EH (cell line): Measurements from ENCODE around the gene ITGB1BP2.
"Not testable (repeated sequence)": the region's sequence is repeated elsewhere in the genome, so short reads cannot be mapped to it uniquely, and the experiment has no call there.

Experiments
- DNase-seq: peaks from one replicate; pipeline ENCODE4 v3.0.0-alpha.2; 2015; ENCODE audit warnings: low read depth

ITGB1BP2 gene

DNA sequence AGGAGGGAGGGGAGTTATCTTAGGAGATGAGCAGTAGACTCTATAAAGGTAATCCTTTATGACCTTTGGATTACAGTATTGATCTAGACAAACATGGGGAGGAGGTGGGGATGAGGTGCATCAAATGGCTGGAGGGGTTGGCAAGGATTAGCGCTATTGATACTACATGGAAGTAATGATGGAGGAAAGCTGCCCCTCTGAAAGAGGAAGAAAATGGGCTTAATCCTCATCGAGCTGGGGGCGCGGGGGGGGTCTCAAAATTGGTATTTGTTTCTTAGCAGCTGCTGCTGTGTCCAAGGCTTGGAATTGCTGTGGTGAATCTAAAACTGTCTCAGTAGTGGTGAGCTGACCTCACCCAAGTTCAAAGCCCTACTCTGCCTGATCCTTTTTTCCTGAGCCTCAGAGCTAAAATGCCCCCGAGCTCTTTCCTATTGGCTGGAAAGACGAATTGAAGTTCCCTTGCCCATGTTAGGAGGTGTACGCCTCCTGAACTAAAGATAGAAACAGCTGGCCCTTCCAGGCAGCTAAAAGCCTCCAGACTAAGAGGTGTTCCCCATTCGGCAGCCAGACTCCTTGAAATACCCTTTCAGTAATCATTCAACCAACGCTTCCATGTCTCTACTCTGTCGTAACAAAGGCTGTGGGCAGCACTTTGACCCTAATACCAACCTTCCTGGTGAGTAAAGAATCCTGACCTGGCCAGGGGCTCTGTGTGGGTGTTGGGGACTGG lies at the start of gene ITGB1BP2:
ITGB1BP2 (plus strand) TSS at position 556 of the 730 bp plus-strand sequence; CDS start at position 613, 57 bp downstream.
- peak; percentile 85 for DNase-seq

DNA sequence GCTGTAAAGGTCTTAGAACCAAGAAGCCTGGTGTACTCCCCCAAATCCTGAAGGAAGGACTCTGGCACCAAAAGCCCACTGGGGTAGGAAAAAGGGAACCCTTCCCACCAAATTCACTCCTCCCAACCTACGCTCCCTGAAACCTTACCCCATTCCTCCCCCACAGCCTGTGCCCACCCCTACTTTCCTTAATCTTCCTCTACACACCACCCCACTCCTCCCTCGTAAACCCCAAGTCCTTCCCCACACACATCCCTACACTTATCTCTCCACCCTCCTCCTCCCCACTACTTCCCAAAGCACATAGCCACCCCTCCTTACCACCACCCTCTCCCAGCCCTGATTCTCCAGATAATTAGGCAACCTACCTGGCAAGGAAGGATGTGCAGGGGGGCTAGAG lies 49.3 kb upstream of the ITGB1BP2 start:
- DNase-seq, result no peak

DNA sequence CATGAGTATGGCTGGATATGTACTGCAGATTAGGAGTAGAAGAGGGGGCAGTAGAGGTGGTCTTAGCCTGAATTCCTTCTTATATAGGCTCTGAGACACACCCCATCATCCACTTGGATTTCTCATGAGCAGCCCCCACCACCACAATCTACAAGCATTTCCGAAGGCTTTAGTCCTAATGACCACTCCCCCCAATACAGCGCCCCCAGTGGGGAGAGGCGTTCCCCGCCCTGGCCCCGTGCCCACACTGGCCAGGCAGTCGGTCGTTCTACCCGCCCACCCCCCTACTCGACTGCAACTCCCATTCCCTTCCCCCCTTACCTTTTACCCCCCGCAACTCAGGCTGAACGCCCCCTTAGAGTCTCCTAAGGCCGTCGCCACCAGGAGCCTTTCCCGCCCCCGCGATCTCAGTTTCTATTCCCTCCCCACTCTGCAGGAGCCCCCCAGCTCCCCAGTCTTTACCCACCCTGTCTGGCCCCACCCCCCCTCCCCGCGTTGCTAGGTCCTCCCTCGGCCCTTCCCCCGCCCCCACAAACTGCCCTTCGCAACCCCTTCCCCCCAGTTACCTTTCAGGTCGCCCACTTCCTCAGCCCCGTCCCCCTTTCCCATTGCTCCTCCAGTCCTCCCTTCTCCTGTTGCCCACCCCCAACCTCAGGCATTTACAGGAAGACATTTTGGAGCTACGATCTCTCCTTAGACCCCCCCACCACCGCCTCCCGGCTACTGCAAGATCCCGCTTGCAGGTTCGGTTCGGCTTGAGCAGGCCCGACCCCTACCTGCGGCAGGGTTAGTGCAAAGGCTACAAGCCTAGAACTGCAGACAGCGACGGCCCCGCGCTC lies 48.1 kb upstream of the ITGB1BP2 start:
- DNase-seq, result peak; percentile 40

DNA sequence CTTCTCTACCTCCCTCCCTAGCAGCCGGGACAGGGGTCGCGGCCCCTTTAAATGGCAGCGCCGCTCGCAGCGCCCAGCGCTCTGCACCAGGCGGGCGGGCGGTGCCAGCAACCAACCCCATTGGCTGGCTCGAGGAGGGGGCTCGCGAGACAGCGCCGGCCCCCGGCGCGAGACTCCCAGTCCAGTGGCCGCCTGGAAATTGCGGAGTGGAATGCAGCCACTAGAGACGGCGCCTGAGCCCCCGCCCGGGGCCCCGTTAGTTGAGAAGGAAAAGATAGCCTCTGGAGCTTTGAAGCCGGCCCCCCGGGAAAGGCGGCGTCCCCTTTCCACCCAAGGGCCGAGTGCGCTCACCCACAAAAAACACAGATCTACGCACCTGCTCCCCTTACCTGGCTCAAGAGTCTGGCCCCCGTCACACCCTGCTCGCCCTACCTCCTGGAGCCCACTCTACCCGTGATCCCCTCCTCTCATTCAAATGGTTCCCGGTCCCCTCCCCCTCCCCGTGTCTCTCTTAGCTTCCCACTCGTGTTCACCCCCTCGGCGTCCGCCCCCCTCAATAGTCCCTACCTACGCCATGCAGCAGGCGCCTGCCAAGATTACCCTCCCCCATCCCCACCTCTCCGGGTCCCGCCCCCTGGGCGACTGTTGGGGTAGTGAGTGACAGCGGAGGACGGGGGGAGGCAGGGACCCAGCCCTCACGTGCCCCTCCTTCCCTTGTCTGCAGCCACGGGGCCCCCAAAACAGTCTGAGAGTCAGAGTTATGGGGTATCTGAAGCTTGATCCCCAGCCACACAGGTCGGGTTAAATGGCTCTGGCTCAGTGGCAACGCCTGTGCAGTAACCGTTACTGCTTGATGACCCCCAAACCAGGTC lies 47.2 kb upstream of the ITGB1BP2 start, which contains the start of gene ZMYM3:
ZMYM3 (minus strand) TSS at position 49 of the 872 bp plus-strand sequence. CDS start 885 bp downstream, outside the sequence.
- DNase-seq, result peak; percentile 85

DNA sequence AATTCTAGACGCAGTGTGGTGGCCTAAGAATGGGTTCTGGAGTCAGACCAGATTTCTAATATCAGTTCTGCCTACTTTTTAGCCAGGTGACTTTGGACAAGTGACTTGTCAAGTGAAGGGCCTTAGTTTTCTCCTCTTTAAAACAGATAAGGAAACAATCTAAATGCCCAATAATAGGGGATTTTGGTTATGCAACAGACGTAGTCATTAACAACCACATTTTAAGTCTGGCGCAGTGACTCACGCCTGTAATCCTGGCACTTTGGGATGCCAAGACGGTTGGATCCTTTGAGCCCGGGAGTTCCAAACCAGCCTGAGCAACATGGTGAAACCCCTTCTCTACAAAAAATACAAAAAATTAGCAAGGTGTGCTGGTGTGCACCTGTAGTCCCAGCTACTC lies 45.5 kb upstream of the ITGB1BP2 start:
- no peak for DNase-seq

DNA sequence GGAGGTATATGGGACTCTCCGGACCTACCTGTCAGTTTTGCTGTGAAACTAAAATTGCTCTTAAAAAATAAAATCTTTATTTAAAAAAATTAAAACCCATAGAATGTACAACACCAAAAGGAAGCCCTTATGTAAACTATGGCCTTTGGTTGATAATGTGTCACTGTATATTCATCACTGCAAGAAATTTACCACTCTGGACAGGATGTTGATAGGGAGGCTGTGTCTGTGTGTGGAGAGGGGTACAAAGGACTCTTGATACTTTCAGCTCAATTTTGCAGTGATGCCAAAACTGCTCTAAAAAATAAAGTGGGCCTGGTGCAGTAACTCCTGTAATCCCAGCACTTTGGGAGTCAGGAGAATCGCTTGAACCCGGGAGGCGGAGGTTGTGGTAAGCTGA lies 44.7 kb upstream of the ITGB1BP2 start:
- DNase-seq, result no peak

DNA sequence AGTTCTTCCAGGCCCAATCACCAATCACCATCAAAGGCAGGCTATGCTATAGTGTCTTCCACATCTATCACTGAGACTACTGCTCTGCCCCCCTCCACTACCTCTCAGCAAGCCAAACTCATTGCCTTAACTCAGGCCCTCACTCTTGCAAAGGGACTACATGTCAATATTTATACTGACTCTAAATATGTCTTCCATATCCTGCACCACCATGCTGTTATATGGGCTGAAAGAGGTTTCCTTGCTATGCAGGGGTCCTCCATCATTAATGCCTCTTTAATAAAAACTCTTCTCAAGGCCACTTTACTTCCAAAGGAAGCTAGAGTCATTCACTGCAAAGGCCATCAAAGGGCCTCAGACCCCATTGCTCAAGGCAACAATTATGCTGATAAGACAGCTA lies 32.9 kb upstream of the ITGB1BP2 start:
- not testable (repeated sequence) for DNase-seq

DNA sequence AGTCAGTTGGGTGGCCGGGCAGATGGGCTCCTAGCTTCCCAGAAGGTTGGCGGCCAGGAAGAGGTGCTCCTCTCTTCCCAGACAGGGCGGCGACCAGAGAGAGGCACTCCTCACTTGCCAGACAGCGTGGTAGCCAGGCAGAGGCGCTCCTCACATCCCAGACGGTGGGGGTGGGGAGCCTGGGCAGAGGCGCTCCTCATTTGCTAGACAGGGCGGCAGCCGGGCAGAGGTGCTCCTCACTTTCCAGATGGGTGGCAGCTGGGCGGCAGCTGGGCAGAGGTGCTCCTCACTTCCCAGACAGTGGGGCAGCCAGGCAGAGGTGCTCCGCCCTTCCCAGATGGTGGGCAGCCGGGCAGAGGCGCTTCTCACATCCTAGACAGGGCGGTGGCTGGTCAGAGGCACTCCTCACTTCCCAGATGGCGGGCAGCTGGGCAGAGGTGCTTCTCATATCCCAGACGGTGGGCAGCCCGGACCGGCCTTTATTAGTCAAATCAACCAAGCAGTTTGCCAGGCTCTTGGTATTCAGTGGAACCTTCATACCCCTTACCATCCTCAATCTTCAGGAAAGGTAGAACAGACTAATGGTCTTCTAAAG lies 31.7 kb upstream of the ITGB1BP2 start:
- no peak for DNase-seq

DNA sequence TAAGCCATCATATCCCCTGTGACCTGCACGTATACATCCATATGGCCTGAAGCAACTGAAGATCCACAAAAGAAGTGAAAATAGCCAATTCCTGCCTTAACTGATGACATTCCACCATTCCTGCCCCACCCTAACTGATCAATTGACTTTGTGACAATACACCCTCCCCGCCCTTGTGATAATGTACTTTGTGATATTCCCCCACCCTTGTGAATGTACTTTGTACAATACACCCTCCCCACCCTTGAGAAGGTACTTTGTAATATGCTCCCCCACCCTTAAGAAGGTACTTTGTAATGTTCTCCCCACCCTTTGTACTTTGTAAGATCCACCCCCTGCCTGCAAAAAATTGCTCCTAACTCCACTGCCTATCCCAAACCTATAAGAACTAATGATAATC lies 29.2 kb upstream of the ITGB1BP2 start:
- not testable (repeated sequence) for DNase-seq

DNA sequence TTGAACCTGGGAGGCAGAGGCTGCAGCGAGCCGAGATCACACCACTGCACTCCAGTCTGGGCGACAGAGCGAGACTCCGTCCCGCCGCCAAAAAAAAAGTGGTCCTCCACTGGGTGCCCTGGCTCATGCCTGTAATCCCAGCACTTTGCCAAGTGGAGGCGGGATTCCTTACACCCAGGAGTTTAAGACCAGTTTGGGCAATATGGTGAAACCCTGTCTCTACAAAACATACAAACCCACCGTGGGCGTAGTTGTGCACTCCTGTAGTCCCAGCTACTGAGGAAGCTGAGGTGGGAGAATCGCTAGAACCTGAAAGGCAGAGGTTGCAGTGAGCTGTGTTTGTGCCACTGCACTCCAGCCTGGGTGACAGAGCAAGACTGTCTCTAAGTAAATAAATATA lies 20.2 kb upstream of the ITGB1BP2 start:
- not testable (repeated sequence) for DNase-seq

DNA sequence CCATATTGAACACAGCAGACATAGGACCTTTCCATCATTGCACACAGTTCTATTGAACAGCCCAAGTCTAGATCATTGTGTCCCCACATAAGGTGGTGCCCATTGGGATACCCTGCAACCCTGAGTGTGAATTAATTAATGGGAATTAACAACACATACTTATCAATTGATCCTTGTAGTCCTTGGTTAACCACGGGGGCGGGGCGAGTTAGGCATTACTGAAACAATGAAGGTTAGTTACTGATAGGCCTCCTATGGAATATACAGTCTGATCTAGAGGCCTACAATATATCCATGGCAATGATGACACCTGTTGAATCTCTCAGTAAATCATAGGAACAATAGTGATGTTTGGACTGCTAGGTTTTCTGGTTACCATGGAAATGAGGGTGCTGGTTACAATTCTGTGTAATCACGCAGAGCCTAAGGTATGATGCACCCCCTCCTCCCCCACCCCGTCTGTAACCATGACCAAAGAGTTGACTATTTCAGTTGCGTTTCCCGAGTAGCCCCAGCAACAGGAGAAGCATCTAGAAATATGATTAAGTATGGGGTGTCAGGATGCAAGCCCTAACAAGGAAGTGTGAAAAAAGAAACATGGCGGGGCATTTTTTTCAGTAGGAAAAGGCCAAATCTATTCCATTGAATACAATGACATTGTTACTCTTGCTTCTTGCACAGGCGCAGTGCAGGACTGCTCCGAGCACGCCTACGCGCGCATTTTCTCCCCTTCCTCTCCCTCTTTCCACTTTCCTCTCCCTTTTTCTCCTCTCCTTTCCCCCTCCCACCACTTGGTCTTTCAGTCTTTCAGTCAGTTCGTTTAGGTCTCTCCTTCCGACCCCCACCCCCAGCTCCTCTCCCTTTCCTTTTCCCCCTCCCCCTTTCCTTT lies 18.8 kb upstream of the ITGB1BP2 start:
- DNase-seq, result no peak

DNA sequence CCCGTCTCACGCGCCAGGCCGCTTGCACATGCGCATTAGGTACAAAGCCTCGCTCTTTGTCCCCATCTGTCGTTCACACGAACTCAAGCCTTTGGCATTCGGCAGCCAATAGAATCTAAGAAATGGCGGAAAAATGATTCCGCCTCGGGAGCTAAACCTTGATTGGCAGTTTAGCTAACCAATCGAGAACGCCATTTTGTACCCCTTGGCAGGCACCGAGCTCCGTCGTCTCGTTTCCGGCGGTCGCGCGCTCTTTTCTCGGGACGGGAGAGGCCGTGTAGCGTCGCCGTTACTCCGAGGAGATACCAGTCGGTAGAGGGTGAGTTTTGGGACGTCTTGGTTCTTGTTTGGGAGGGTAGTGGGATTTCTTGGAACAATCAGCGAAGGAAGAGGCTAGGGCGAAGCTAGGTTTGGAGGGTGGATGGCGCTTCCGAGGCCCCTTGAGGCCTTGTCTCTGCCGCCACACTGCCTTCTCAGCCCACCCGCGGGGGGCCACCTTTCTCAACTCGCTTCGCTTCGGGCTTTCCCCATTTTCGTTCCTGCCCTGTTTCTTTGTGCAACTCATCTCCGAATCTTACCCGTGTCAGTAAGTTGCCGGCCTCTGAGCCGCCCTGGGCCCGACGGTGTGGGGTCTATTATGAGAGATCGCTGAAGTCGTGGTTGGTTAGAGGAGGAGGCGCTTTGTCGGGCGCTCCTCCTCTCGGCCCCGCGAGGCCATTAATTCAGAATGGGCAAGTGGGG lies 18.0 kb upstream of the ITGB1BP2 start, which contains the start of gene NONO:
NONO (plus strand) TSS at position 233 of the 741 bp plus-strand sequence. CDS start 7,003 bp downstream, outside the sequence.
- peak; percentile 98 for DNase-seq

DNA sequence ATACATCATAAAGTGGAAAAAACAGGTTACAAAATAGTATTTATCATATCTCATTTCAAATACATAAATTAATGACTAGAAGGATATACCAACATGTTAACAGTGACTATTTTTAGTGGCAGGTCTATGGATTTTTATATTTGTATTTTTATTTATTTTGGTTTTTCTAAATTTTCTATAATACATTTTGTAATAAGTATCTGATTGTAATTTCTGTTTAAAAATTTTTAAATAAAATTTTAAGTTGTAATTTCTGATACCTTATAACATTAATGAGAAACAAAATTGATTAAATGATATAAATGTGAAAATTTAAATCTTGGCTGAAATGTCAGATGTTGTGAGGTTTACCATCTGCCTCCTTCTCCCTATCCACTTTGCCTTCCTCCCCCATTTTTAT lies 15.6 kb upstream of the ITGB1BP2 start:
- DNase-seq, result no peak

DNA sequence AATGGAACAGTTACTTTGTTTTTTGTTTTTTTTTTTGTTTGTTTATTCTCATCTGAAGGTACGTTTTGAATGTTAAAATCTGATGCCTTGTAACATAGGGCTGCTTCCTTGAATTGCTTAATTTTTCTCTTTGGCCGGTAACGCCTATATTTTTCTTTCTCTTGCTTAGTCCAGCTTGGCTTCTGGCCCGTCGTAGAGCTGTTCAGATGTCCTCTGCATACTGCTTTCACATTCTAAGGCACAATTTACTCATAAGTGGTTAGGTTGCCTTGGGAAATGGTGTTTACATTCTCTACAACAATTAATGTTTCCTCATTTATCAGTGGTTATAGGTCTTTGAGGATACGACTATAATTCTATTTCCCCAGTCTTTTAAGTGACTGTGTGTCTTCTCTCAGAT lies 10.2 kb upstream of the ITGB1BP2 start:
- DNase-seq, result peak; percentile 46

DNA sequence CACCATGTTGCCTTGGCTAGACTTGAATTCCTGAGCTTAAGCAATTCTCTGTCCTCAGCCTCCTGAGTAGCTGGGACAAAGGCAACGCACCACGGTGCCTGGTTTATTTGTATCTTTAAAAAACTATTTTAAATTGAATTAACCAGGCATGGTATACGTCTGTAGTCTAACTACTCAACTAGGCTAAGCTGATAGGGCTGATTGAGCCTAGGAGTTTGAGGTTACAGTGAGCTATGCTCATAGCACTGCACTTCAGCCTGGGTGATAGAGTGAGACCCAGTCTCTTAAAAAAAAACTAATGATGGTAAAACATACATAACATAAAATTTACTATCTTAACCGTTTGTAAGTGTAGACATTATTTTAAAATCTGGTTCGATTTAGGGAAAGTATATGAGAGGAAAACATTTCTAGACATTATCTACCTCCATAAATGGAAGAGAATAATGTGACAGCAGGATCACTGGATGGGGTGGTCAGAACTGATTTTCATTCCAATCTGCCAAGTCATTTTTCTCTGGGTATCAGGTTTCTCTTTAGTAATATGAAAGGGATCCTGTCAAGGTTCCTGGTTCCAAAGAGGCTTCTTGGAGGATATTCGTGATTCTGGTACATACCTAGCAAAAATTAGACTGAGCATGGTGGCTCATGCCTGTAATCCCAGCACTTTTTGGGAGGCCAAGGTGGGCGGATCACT lies 8.7 kb upstream of the ITGB1BP2 start:
- peak; percentile 83 for DNase-seq

DNA sequence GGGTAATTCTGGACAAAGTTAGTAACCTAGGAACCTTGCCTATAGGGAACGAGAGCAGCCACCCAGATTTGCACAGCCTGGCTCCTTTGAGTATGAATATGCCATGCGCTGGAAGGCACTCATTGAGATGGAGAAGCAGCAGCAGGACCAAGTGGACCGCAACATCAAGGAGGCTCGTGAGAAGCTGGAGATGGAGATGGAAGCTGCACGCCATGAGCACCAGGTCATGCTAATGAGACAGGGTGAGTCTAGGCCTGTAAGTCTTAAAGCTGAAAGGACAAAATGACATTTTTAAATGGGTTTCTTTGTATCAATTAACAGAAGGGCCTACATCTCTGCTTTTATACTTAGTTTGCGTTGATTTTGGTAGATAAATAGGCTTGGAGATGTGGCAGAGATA lies 4.7 kb upstream of the ITGB1BP2 start:
- DNase-seq, result no peak

DNA sequence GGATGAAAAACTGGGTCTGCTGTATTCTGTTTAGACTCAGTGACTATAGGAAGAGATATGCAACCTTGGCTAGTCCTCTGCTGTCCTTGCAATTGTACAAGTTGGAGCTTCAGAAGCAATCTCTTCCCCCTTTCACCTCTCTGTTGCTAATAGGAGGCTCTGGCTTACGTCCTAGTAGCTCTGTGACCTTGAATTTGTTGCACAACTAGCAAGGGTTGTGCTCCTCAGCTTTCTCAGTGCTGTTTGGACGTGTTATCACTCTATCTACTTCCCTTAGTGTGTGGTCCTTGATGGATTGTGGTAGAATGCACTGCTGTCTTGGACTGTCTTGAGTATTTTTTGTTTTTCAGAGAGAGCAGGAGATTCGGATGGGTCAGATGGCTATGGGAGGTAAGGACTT lies 3.4 kb upstream of the ITGB1BP2 start:
- no peak for DNase-seq

DNA sequence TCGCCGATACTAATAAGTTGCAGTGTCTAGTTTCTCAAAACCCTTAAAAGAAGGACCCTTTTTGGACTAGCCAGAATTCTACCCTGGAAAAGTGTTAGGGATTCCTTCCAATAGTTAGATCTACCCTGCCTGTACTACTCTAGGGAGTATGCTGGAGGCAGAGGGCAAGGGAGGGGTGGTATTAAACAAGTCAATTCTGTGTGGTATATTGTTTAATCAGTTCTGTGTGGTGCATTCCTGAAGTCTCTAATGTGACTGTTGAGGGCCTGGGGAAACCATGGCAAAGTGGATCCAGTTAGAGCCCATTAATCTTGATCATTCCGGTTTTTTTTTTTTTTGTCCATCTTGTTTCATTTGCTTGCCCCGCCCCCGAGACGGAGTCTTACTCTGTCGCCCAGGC lies 1.5 kb upstream of the ITGB1BP2 start:
- not testable (repeated sequence) for DNase-seq

DNA sequence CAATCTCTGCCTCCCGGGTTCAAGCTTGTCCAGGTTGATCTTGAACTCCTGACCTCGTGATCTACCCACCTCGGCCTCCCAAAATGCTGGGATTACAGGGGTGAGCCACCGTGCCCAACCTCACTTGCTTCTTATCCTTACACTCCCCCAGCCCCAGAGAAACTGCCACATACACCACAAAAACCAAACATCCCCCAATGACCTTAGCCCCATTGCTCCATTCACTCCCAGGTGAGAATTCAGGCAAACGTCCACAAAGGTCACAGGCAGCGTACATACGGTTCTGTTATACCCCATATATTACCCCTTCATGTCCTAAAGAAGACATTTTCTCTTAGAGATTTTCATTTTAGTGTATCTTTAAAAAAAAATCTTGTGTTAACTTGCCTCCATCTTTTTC lies 1.1 kb upstream of the ITGB1BP2 start:
- DNase-seq, result not testable (repeated sequence)
